Measurements from ENCODE around the gene PTPRK. TPM values are rescaled to one million over a fixed set of nuclear protein-coding genes. Genes with fewer than 3 reads are reported as not detected.

The PTPRK gene
- total RNA-seq, 2 donors from 2014 or later = 0.77 to 0.78 TPM

DNA sequence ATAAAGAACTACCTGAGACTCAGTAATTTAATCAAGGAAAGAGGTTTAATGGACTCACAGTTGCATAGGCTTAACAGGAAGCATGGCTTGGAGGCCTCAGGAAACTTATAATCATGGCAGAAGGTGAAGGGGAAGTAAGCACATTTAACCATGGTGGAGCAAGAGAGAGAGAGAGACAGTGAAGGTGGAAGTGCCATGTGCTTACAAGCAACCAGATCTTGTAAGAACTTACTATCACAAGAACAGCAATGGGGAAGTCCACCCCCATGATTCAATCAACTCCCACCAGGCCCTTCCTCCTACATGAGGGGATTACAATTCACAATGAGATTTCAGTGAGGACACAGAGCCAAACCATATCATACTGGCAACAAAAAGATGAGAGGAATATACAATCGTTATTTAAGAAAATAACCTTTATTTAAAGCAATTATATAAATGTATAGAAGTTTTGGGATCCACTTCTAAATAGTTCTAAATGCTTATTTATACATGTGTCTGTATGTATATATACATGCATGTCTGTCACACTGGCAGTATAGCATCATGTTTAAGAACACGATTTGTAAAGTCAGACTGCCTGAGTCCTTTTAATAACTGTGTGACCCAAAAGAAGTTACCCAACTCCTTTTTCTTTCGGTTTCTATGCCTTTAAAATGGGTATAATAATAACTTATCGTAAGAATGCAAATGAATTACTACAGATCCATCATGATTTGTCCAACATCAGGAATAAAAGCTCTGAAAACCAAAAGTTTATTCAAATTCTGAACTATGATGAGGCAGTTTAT lies 363.9 kb downstream of the PTPRK start:
- no peak for DNase-seq
- Mint-ChIP-seq H3K4me3 (no peak overlapping the region), H3K36me3 (ENCODE audit: low read depth) (peaks cover 6% of the 10 kb centered on the region), H3K27ac (no peak overlapping the region), H3K27me3 (peaks cover 10% of the 10 kb centered on the region), H3K4me1 (peaks cover 5% of the 10 kb centered on the region)
- no peaks in the 10 kb centered on the region for H3K9me3 ChIP-seq (ENCODE audit: control insufficient read depth, low read length, poor library complexity, severe bottlenecking)
- ATAC-seq = no peak

DNA sequence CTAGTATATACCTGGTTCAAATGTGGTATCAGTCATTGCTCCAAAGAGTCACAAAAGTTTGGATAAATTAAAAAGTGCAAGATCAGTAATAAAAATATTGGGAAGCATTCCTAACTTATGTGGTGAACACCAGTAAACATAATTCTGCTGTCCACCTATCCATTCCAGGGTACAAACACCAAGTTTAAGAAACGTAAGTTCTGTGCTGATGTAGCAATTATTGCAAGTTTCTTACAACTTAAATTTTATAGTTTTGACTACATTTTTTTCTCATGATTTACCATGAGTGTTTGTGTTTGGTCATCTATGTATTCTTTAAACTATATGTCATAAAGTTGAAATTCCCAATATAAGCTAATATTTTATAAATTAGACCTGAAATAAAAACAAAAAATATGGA lies 364.6 kb downstream of the PTPRK start:
- no peak for DNase-seq
- no peak for ATAC-seq
- no peaks in the 10 kb centered on the region for H3K9me3 ChIP-seq (ENCODE audit: control insufficient read depth, low read length, poor library complexity, severe bottlenecking)
- Mint-ChIP-seq H3K36me3 (ENCODE audit: low read depth) (peaks cover 6% of the 10 kb centered on the region), H3K27ac (no peak overlapping the region), H3K27me3 (peaks cover 10% of the 10 kb centered on the region), H3K4me3 (no peak overlapping the region), H3K4me1 (peaks cover 5% of the 10 kb centered on the region)

DNA sequence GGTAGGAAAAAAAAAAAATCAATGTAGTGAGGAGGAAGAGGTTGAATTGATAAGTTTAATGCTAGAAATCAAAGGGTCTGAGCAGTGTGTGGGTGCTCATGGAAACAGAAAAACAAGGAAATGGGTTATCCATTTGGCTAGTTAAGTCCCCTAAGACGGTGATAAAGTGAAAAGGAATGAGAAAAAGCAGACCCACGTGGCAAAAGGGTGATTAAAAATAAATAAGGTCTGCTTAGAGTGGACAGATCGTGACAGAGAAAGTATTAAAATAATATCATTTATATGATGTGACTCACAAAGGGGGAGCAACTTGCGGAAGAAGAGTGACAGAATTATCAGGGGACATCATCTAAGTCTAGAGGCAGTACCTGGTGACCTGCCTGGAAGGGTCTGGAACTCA lies 367.8 kb downstream of the PTPRK start:
- ATAC-seq = no peak
- H3K9me3 ChIP-seq (ENCODE audit: control insufficient read depth, low read length, poor library complexity, severe bottlenecking) = no peaks in the 10 kb centered on the region
- no peak for DNase-seq
- Mint-ChIP-seq H3K4me3 (no peak overlapping the region), H3K27me3 (peaks cover 15% of the 10 kb centered on the region), H3K4me1 (peaks cover 5% of the 10 kb centered on the region), H3K27ac (no peak overlapping the region), H3K36me3 (ENCODE audit: low read depth) (peaks cover 6% of the 10 kb centered on the region)

DNA sequence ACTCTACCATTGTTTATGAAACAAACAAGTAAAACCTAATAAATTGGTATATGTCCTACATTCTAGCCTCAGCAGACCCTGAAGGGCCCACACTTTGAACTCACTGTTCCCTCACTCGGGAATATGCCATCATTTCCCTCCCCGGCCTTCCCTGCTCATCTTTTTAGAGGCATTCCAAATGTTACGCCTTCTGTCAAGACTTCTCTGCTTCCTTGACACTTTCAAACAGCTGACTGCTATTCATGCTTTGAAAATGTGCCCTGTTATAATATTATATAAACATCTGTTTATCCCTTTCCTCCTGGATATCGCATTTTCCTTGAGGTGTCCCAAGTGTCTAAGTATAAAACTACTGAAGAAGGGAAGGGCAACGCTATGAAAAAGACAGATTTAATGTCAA lies 370.0 kb downstream of the PTPRK start:
- Mint-ChIP-seq H3K4me3 (no peak overlapping the region), H3K27me3 (peaks cover 15% of the 10 kb centered on the region), H3K36me3 (ENCODE audit: low read depth) (peaks cover 6% of the 10 kb centered on the region), H3K4me1 (peaks cover 3% of the 10 kb centered on the region), H3K27ac (no peak overlapping the region)
- DNase-seq (no peak), ATAC-seq (no peak)
- H3K9me3 ChIP-seq (ENCODE audit: control insufficient read depth, low read length, poor library complexity, severe bottlenecking) = no peaks in the 10 kb centered on the region

DNA sequence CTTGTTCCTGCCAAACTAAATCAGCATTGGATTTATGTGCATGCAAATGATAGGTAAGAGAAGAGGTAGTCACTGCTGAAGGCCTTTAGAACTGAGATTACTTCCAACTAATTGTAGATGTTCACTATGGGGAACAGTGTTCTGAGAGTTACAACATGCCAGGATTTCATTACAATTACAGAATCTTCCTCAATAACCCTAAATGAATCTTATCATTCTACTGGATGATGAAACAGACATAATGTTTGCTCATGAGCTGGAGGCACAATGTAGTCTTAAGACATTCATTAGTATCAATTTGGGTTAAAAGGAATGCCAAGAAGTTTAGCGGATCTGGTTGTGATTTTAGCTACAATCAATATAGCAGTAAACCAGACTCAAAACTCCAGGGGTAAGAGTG lies 370.6 kb downstream of the PTPRK start:
- H3K27ac Mint-ChIP-seq = no peak overlapping the region
- no peaks in the 10 kb centered on the region for H3K9me3 ChIP-seq (ENCODE audit: control insufficient read depth, low read length, poor library complexity, severe bottlenecking)
- peaks cover 6% of the 10 kb centered on the region for H3K36me3 Mint-ChIP-seq (ENCODE audit: low read depth)
- no peak overlapping the region for H3K4me3 Mint-ChIP-seq
- peaks cover 15% of the 10 kb centered on the region for H3K27me3 Mint-ChIP-seq
- peaks cover 3% of the 10 kb centered on the region for H3K4me1 Mint-ChIP-seq
- ATAC-seq = no peak
- DNase-seq = no peak

DNA sequence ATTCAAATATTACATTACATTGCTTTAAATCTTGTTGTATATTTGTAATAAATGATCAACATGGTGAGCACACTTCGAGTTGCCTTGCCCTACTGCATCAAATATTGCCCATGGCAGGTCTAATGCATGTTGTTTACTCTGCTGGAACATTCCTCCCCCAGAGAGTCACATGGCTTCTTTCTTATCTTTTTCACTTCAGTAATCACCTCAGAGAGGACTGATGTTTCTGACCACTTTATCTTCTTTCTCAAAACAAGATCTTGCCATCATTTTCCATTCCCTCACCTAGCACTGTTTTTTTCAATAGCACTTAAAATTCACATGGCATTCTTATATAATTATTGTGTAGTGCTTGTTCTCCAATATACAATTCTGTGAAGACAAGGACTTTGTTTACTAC lies 376.1 kb downstream of the PTPRK start:
- peaks cover 4% of the 10 kb centered on the region for H3K27me3 Mint-ChIP-seq
- H3K36me3 Mint-ChIP-seq (ENCODE audit: low read depth) = no peaks in the 10 kb centered on the region
- H3K27ac Mint-ChIP-seq = no peak overlapping the region
- ATAC-seq (no peak), DNase-seq (no peak)
- peaks cover 4% of the 10 kb centered on the region for H3K4me1 Mint-ChIP-seq
- no peaks in the 10 kb centered on the region for H3K9me3 ChIP-seq (ENCODE audit: control insufficient read depth, low read length, poor library complexity, severe bottlenecking)
- H3K4me3 Mint-ChIP-seq = no peak overlapping the region

DNA sequence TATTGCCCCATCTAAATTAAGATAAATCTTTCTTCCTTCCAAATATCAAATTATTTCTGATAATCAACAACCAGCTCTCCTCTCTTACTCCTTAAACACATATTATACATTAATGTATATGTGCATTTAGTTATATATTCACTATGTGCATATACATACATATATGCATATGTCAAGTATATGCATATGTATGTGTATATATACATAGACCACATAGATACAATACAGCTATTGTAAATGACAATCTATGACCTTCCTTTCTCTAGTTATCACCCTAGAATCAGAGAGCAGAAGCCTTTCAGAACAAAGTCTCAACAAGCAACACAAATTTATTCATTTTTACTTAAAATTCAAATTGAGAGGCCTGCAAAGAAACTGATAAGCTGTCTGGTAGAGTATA lies 378.5 kb downstream of the PTPRK start:
- ATAC-seq = no peak
- H3K36me3 Mint-ChIP-seq (ENCODE audit: low read depth) = no peaks in the 10 kb centered on the region

DNA sequence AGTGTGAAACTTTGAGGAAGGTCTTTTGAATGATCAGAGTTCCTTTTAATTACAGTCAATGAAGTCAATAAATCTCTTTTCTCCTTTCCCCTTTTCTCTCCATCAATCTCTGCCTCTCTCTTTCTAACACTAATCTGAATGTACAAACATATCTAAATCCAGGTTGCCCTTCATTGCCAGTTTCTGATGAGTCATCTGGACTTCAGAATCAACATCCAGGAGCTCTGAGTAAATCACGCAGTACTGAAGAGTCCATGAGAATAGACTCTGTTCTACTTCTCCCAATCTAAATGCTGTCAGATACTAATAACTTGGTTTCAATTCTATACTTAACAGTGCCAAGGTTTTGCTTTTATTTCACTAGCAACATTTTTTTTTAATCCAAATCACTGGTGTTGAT lies 380.9 kb downstream of the PTPRK start:
- no peak for ATAC-seq
- peak overlapping the region; percentile 51 for H3K27ac Mint-ChIP-seq
- no peak for DNase-seq
- H3K9me3 ChIP-seq (ENCODE audit: control insufficient read depth, low read length, poor library complexity, severe bottlenecking) = no peaks in the 10 kb centered on the region
- peaks cover 8% of the 10 kb centered on the region for H3K4me1 Mint-ChIP-seq
- H3K4me3 Mint-ChIP-seq = no peak overlapping the region
- H3K36me3 Mint-ChIP-seq (ENCODE audit: low read depth) = no peaks in the 10 kb centered on the region
- H3K27me3 Mint-ChIP-seq = no peaks in the 10 kb centered on the region

More for the DNA sequence above, 378.5 kb downstream of the PTPRK start:
- no peak for DNase-seq
- Mint-ChIP-seq H3K4me3 (no peak overlapping the region), H3K27me3 (no peaks in the 10 kb centered on the region), H3K27ac (no peak overlapping the region), H3K4me1 (peaks cover 8% of the 10 kb centered on the region)
- H3K9me3 ChIP-seq (ENCODE audit: control insufficient read depth, low read length, poor library complexity, severe bottlenecking) = no peaks in the 10 kb centered on the region

DNA sequence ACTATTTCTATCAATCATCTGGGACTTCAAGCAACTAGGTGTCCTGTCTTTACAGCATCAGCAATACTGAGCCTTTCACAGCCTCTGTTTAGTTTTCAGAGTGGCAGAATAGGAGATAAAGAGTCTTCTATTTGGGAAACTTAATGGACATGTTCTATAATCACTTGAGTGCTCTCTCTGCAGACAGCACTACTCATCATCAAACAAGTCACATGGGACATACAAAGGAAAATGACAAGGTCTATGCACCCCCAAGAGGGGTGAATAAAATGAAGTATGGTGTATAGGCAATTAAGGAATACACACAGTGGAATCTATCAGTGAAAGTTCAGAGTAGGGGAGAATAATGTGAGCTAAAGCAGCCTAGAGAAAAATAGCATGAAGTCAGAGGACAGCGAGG lies 381.7 kb downstream of the PTPRK start:
- no peak overlapping the region for H3K27ac Mint-ChIP-seq
- no peak for ATAC-seq

DNA sequence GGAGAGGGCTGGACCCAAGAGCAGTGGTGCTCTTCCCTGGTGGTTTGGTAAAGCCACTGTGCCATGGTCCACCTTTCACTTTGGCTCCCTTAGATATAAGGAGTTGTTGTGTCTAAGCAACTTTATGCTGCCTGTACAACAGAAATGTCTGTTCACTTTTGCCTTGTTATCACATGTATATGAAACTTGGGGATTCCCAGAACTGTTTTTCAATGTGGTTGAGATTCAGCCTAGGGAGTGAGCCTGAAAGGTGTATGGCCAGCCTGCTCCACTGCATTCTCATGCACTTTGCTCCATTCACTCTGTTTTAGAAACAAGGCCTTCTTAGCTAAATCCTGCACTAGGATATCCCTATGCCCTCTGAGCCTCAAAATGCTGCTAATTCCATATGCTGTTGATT lies 385.1 kb downstream of the PTPRK start:
- no peak for ATAC-seq
- H3K27ac Mint-ChIP-seq = no peak overlapping the region

More for the DNA sequence above, 381.7 kb downstream of the PTPRK start:
- Mint-ChIP-seq H3K4me1 (peaks cover 8% of the 10 kb centered on the region), H3K4me3 (no peak overlapping the region), H3K36me3 (ENCODE audit: low read depth) (no peaks in the 10 kb centered on the region), H3K27me3 (no peaks in the 10 kb centered on the region)
- no peak for DNase-seq
- no peaks in the 10 kb centered on the region for H3K9me3 ChIP-seq (ENCODE audit: control insufficient read depth, low read length, poor library complexity, severe bottlenecking)

DNA sequence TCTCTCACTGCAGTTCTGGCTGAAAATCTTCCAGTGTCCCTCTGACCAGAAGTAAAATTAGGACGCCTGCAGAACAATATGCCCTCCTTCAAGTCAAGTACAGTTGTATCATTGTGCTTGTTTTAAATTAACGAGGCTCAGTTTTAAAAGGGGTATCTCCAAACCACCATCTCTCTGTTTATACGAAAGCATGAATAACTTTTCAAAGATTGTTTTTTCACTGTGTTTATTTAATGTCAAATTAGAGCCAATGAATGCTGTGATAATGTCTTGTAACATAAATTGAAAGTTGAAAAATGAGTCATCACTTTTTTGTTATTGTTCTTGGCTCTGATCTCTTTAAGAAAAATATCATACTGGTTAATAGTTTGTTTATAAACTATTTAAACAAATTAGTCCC lies 388.8 kb downstream of the PTPRK start:
- H3K27me3 Mint-ChIP-seq = no peaks in the 10 kb centered on the region
- no peaks in the 10 kb centered on the region for H3K4me1 Mint-ChIP-seq
- DNase-seq = no peak
- H3K27ac Mint-ChIP-seq = no peak overlapping the region
- no peak for ATAC-seq
- H3K36me3 Mint-ChIP-seq (ENCODE audit: low read depth) = no peaks in the 10 kb centered on the region
- no peaks in the 10 kb centered on the region for H3K9me3 ChIP-seq (ENCODE audit: control insufficient read depth, low read length, poor library complexity, severe bottlenecking)
- no peak overlapping the region for H3K4me3 Mint-ChIP-seq

More for the DNA sequence above, 385.1 kb downstream of the PTPRK start:
- no peak overlapping the region for H3K4me3 Mint-ChIP-seq
- no peak for DNase-seq
- H3K27me3 Mint-ChIP-seq = no peaks in the 10 kb centered on the region
- H3K4me1 Mint-ChIP-seq = peaks cover 8% of the 10 kb centered on the region
- H3K9me3 ChIP-seq (ENCODE audit: control insufficient read depth, low read length, poor library complexity, severe bottlenecking) = no peaks in the 10 kb centered on the region
- no peaks in the 10 kb centered on the region for H3K36me3 Mint-ChIP-seq (ENCODE audit: low read depth)

DNA sequence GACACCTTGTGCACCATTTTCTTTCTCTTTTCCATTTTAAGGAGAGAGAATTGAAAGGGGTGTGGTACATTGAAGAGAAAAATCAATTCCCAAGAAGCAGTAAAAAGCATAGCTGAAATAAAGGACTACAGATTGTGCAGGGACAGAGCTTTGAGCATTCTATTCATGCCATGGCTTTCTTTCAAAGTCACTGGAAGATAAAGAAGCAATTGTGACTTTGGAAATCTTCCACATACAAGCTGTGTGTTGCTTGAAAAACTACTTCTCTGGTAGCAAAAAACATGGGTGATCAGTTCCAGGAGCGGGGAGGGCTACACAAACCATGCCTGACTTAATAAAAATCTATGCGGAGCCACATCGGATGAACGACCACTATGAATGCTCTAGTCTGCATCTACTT lies 389.4 kb downstream of the PTPRK start:
- Mint-ChIP-seq H3K4me1 (no peaks in the 10 kb centered on the region), H3K36me3 (ENCODE audit: low read depth) (no peaks in the 10 kb centered on the region), H3K27ac (no peak overlapping the region), H3K27me3 (no peaks in the 10 kb centered on the region), H3K4me3 (no peak overlapping the region)
- no peak for ATAC-seq
- no peaks in the 10 kb centered on the region for H3K9me3 ChIP-seq (ENCODE audit: control insufficient read depth, low read length, poor library complexity, severe bottlenecking)
- DNase-seq = no peak

DNA sequence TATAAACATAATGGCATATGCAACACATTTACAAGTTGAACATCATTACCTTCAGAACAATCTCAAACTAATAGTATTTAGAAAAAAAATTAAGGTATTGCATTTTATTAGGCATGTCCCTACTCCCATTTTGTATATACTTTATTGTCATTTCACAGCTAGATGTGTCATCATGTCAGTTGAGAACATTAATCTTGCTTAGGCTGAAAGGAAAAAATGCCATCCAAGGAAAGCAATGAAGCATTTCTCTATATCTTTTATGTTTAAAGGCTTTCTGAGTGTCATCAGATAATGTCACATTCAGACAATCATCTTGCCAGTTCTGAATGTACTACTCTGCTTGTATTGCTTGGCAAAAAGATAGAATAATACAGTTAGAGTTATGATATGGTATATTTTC lies 390.7 kb downstream of the PTPRK start:
- no peaks in the 10 kb centered on the region for H3K9me3 ChIP-seq (ENCODE audit: control insufficient read depth, low read length, poor library complexity, severe bottlenecking)
- Mint-ChIP-seq H3K27ac (no peak overlapping the region), H3K27me3 (no peaks in the 10 kb centered on the region), H3K4me1 (no peaks in the 10 kb centered on the region), H3K36me3 (ENCODE audit: low read depth) (peaks cover 2% of the 10 kb centered on the region), H3K4me3 (no peak overlapping the region)
- DNase-seq (no peak), ATAC-seq (no peak)

DNA sequence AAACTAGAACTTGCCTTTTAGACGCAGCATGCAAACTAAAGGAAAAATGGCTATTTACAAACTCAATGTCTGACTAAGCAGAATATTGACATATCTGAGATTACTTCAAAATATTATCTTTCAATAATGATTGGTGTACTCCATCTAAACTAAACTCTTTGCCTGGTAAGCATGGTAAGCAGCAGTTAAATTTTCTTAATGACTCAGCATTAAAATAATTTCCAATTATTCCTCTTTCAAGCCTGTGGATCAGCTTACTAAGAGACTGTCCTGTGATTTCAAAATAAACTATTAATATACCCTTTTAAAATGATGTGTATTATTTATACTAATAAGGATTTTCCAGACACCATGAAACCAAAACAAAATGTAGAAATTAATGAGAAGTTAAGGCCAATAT lies 392.7 kb downstream of the PTPRK start:
- no peaks in the 10 kb centered on the region for H3K27me3 Mint-ChIP-seq
- H3K27ac Mint-ChIP-seq = no peak overlapping the region
- peaks cover 2% of the 10 kb centered on the region for H3K36me3 Mint-ChIP-seq (ENCODE audit: low read depth)
- no peaks in the 10 kb centered on the region for H3K9me3 ChIP-seq (ENCODE audit: control insufficient read depth, low read length, poor library complexity, severe bottlenecking)
- no peak overlapping the region for H3K4me3 Mint-ChIP-seq
- no peak for DNase-seq
- no peaks in the 10 kb centered on the region for H3K4me1 Mint-ChIP-seq
- ATAC-seq = no peak

All from T-helper 17 cell (primary cell).